Activated CD4-positive, alpha-beta T cell treated with anti-CD3 and anti-CD28 coated beads, Interleukin-2, Interleukin-6, amounts not matched to agents 100 ng/mL and 50 ng/mL, durations not matched to agents 16 hours and 8 hours (primary cell): Measurements from ENCODE around the gene DGKG.

Experiments used
- DNase-seq: peaks from one replicate; pipeline ENCODE4 v3.0.0-alpha.2; 2020

The DGKG gene

GRCh38 chr3:186270701-186271100 lies 91.3 kb downstream of the DGKG start:
- no peak for DNase-seq

- no peak for DNase-seq
Measured at GRCh38 chr3:186268616-186269448, 93.2 kb downstream of the DGKG start.

GRCh38 chr3:186267758-186268157 lies 94.3 kb downstream of the DGKG start:
- DNase-seq = no peak

- no peak for DNase-seq
Measured at GRCh38 chr3:186264608-186265400, 97.2 kb downstream of the DGKG start.

- peak; percentile 20 for DNase-seq
Measured at GRCh38 chr3:186261638-186262037, 100.4 kb downstream of the DGKG start.

- no peak for DNase-seq
Measured at GRCh38 chr3:186260726-186261125, 101.3 kb downstream of the DGKG start.

- peak; percentile 81 for DNase-seq
Measured at GRCh38 chr3:186259612-186260383, 102.2 kb downstream of the DGKG start.

- DNase-seq = no peak
Measured at GRCh38 chr3:186258968-186259367, 103.1 kb downstream of the DGKG start.

GRCh38 chr3:186257866-186258265 lies 104.2 kb downstream of the DGKG start:
- DNase-seq = no peak

GRCh38 chr3:186255703-186256331 lies 106.2 kb downstream of the DGKG start:
- DNase-seq = no peak

- peak; percentile 60 for DNase-seq
Measured at GRCh38 chr3:186254676-186255650, 107.1 kb downstream of the DGKG start.

GRCh38 chr3:186251948-186252619 lies 110.0 kb downstream of the DGKG start:
- DNase-seq = no peak

GRCh38 chr3:186248850-186249249 lies 113.2 kb downstream of the DGKG start:
- no peak for DNase-seq

GRCh38 chr3:186247821-186248814 lies 113.9 kb downstream of the DGKG start:
- DNase-seq = no peak

GRCh38 chr3:186246941-186247340 lies 115.1 kb downstream of the DGKG start:
- DNase-seq = no peak

GRCh38 chr3:186244016-186244415 lies 118.0 kb downstream of the DGKG start:
- DNase-seq = no peak

GRCh38 chr3:186241910-186242821 lies 119.9 kb downstream of the DGKG start:
- peak; percentile 88 for DNase-seq

- no peak for DNase-seq
Measured at GRCh38 chr3:186239321-186239720, 122.7 kb downstream of the DGKG start.

GRCh38 chr3:186237915-186238314 lies 124.1 kb downstream of the DGKG start:
- no peak for DNase-seq
